Epidermal melanocyte (primary cell): ENCODE data around the gene HSPB9.

Experiments used
- DNase-seq: peaks from one replicate; pipeline ENCODE4 v3.0.0; 2011; ENCODE audit warnings: low spot score; ENCODE audit not compliant: insufficient read length

Gene HSPB9

DNA sequence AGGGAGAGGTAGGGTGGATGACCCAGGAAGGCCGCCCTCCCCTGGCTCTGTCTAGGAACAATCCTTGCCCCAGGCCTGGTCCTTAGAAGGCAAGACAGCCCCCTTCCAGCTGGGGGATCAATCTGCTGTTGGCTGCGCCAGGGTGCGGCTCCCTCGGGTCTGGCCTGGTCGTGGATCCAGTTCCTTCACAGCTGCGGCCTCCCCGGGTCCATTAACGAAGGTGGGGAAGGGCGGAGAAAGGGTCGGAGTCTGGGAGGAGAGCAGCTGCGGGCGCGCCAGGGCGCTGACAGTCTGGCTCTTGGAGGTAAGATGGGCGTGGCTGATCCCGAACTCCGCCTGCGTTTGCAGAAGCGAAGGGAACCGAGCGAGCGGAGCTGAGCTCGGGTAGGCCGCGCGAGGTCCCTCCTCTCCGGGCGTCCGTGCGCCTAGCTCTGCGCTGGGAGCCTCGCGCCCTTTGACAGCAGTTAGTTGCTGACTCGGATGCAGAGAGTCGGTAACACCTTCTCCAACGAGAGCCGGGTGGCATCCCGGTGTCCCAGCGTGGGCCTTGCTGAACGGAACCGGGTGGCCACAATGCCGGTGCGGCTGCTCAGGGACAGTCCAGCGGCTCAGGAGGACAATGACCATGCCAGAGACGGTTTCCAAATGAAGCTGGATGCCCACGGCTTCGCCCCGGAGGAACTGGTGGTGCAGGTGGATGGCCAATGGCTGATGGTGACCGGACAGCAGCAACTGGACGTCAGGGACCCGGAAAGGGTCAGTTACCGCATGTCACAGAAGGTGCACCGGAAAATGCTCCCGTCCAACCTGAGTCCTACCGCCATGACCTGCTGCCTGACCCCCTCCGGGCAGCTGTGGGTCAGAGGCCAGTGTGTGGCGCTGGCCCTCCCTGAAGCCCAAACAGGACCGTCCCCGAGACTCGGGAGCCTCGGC, at the start of gene HSPB9:
Gene HSPB9 (plus strand): TSS at position 434 of the 933 bp plus-strand sequence. CDS start 47 bp downstream, at position 481.
- no peak for DNase-seq

DNA sequence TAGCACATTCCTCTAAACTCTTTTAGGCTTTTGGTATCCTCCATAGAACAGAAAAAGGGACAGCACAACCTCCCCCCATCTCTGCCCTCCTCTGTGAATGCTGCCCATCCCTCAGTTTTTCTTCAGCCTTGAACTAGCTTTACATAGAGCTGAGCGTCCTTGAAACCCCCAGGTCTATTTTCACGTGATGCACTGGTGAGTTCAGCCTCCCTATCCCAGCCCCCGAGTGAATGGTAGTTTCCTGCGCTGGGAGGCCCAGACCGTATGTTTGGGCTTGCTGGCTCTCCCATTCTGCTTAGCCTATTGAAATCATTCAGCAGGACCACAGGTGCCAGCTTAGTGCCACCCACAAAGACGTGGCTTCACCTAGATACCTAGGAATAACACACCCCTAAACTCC, 46.8 kb upstream of the HSPB9 start:
- no peak for DNase-seq

- no peak for DNase-seq
Measured at GRCh38 chr17:42076797-42077559, 45.6 kb upstream of the HSPB9 start.

GRCh38 chr17:42077755-42078154, 44.8 kb upstream of the HSPB9 start:
- DNase-seq = no peak

- no peak for DNase-seq
Measured at GRCh38 chr17:42078396-42079043, 44.1 kb upstream of the HSPB9 start.

GRCh38 chr17:42079541-42079940, 43.1 kb upstream of the HSPB9 start:
- no peak for DNase-seq

DNA sequence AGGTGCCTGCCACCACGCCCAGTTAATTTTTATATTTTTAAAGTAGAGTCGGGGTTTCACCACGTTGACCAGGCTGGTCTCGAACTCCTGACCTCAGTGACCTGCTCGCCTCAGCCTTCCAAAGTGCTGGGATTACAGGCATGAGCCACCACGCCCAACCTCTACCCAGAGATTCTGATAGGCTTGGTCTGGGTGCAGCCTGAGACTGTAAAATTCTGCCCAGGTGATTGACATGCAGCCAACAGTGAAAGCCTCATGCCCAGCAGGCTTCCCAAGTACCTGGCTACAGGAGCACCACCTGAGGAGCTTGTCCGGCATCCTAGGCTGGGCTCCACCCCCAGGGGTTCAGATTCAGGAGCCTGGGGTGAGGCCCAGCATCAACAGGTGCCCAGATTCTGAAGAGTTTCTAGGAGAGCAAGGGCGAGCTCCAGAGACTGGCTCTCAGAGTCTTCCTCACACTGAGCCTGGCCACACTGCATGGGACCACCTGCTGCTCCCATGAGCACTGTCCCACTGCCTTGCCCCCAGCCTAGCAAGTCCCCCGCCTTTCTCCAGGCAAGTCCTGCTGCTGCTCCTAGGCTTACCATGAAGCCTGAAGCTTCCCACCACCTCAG, 41.0 kb upstream of the HSPB9 start:
- no peak for DNase-seq

DNA sequence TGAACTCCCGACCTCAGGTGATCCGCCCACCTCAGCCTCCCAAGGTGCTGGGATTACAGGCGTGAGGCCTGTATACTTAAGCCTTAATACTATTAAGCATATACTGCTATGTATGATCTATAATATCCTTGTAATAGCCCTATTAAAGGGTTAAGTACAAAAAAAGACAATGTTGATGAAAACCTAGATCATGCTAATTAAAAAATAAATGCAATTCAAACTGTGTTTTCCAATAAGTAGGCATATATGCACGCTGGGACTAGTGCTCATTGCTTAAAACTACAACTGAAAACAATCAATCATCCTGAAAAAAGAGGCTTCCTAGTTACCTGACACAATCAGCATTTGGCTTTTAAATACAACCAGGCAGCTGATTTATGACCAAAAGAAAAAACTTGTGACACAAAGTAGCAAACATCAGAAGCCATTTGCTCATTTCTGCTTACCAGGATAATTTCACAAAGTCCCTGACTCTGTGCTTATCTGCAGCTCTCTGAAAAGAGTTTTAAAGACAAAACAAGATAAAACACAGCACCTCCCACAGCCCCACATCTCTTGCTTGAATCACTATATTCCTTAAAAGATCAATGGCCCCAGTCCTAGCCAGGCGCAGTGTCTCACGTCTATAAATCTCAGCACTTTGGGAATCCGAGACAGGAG, 35.4 kb upstream of the HSPB9 start:
- no peak for DNase-seq

GRCh38 chr17:42087736-42088705, 34.6 kb upstream of the HSPB9 start:
- no peak for DNase-seq

- DNase-seq = no peak
Measured at GRCh38 chr17:42088736-42089135, 33.9 kb upstream of the HSPB9 start.

- no peak for DNase-seq
Measured at GRCh38 chr17:42090964-42091790, 31.4 kb upstream of the HSPB9 start.

GRCh38 chr17:42092939-42093338, 29.7 kb upstream of the HSPB9 start:
- no peak for DNase-seq

GRCh38 chr17:42094375-42095069, 28.1 kb upstream of the HSPB9 start:
- DNase-seq = no peak

- no peak for DNase-seq
Measured at GRCh38 chr17:42096360-42097111, 26.1 kb upstream of the HSPB9 start.

- DNase-seq = no peak
Measured at GRCh38 chr17:42097691-42098631, 24.6 kb upstream of the HSPB9 start, which contains the start of gene ZNF385C. Gene ZNF385C (minus strand): TSS chr17:42098473. CDS start chr17:42063056, 35,417 bp downstream.

DNA sequence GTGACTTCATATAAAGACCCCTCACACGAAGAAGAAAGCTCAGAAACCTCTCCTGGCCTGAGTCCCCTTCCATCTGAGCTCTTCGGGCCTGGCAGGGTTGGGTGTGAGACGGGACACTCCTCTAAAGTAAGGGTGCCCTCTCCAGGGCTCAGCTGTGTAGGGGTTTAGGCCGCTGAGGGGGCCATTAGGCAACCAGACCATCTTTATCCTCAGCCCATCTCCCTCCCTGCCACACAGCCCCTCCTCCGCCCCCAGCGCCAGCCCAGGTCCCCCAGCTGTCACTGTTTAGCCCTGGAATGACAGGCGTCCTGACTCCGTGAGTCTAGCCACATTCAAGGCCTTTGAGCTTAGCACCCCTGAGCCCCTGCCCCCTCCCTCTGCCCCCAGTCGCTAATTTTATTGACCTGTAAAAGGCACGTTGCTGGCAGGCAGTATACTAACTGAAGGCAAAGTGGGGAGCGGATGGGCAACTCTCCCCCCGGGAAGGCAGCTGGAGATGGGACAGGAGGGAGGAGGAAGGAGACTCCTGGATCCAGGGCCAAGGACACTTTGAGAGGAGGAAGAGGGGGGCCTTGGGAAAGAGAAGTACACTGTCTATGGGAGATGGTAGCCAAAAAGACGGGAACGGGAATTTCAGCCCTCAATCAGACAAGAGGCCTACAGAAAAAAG, 23.7 kb upstream of the HSPB9 start:
- DNase-seq = no peak
